IMR-90 (cell line): ENCODE measurements around the gene PTPRN2. TPM values are rescaled to one million over a fixed set of nuclear protein-coding genes. Genes with fewer than 3 reads are reported as not detected.

ENCODE experiments used
- ATAC-seq: fragments of 200-7000 bp; cut with Tn5 transposase; 2 replicates; pipeline ENCODE4 v1.9.1; 2020; ENCODE audit warnings: low read depth, mild to moderate bottlenecking, moderate library complexity
- BruUV-seq: library from RNA; stranded (reverse); fragments of 400-500 nt; replicated peaks from 2 replicates; lab custom pipeline; 2021; lab: Mats Ljungman, UMichigan
- CTCF ChIA-PET: fragments of 300-600 bp; formaldehyde crosslinking; extraction: SDS; loops from one replicate; lab custom pipeline; 2021; ENCODE audit warnings: antibody characterized with exemption; lab: Yijun Ruan, JAX
- POLR2A ChIA-PET: fragments of 300-600 bp; sonication (Branson Sonifier 250); formaldehyde crosslinking; loops from one replicate; lab custom pipeline; 2022; ENCODE audit warnings: antibody characterized with exemption; ENCODE audit not compliant: unreplicated experiment; lab: Charles Lee
- DNase-seq: peaks from one replicate; pipeline ENCODE4 v3.0.0; 2013
- H2AFZ ChIP-seq: replicated peaks from 2 replicates; pipeline ENCODE3; 2013; ENCODE audit warnings: low read length, mild to moderate bottlenecking; ENCODE audit not compliant: poor library complexity
- H2AK5ac ChIP-seq: 2 replicates; pipeline ENCODE4 v1.6.1; 2013; ENCODE audit warnings: low read depth, low read length, inconsistent platforms
- H2AK9ac ChIP-seq: replicated peaks from 2 replicates; pipeline ENCODE3; 2013; ENCODE audit warnings: mild to moderate bottlenecking, low read depth, low read length, moderate library complexity; ENCODE audit not compliant: poor library complexity
- H2BK120ac ChIP-seq: 2 replicates; pipeline ENCODE4 v1.6.1; 2013; ENCODE audit warnings: low read depth, low read length, inconsistent platforms
- H2BK15ac ChIP-seq: 3 replicates; pipeline ENCODE4 v1.6.1; 2013; ENCODE audit warnings: low read depth, low read length, inconsistent platforms
- H2BK20ac ChIP-seq: 2 replicates; pipeline ENCODE4 v1.6.1; 2013; ENCODE audit warnings: low read depth, mild to moderate bottlenecking, inconsistent platforms, low read length, moderate library complexity
- H2BK5ac ChIP-seq: 2 replicates; pipeline ENCODE4 v1.6.1; 2013; ENCODE audit warnings: mild to moderate bottlenecking, low read depth, low read length, inconsistent platforms; ENCODE audit not compliant: poor library complexity, severe bottlenecking
- H3K14ac ChIP-seq: replicated peaks from 2 replicates; pipeline ENCODE4 v1.6.1; 2013; ENCODE audit warnings: low read depth, low read length, inconsistent platforms
- H3K18ac ChIP-seq: 2 replicates; pipeline ENCODE4 v1.6.1; 2013; ENCODE audit warnings: low read depth, low read length, control low read depth
- H3K23ac ChIP-seq: 2 replicates; pipeline ENCODE4 v1.6.1; 2013; ENCODE audit warnings: low read depth, low read length, inconsistent platforms
- H3K27ac ChIP-seq: 2 replicates; pipeline ENCODE4 v1.5.1; 2013; ENCODE audit warnings: mild to moderate bottlenecking, control low read depth, low read length; ENCODE audit not compliant: insufficient read depth
- H3K27me3 ChIP-seq: 2 replicates; pipeline ENCODE4 v1.6.1; 2013; ENCODE audit warnings: low read length; ENCODE audit not compliant: control insufficient read depth, insufficient read depth
- H3K36me3 ChIP-seq: 2 replicates; pipeline ENCODE4 v1.6.1; 2013; ENCODE audit warnings: low read length, mixed read lengths; ENCODE audit not compliant: control insufficient read depth, insufficient read depth
- H3K4ac ChIP-seq: 2 replicates; pipeline ENCODE4 v1.6.1; 2013; ENCODE audit warnings: low read depth, low read length, inconsistent platforms
- H3K4me1 ChIP-seq: 2 replicates; pipeline ENCODE4 v1.6.1; 2013; ENCODE audit warnings: low read length, mixed read lengths; ENCODE audit not compliant: control insufficient read depth, insufficient read depth
- H3K4me2 ChIP-seq: 2 replicates; pipeline ENCODE4 v1.6.1; 2013; ENCODE audit warnings: low read depth, mild to moderate bottlenecking, control low read depth, low read length, moderate library complexity
- H3K4me3 ChIP-seq: 2 replicates; pipeline ENCODE4 v1.5.1; 2013; ENCODE audit warnings: low read depth, mild to moderate bottlenecking, control low read depth, low read length, moderate library complexity; ENCODE audit not compliant: insufficient read depth
- H3K56ac ChIP-seq: 2 replicates; pipeline ENCODE4 v1.6.1; 2013; ENCODE audit warnings: low read length, inconsistent platforms; ENCODE audit not compliant: insufficient read depth; ENCODE audit errors: extremely low read depth
- H3K79me1 ChIP-seq, 2 experiments: 2 replicates each; pipeline ENCODE4 v1.6.1; 2013; ENCODE audit warnings: low read length in 2 of 2, inconsistent platforms in 1 of 2, low read depth in 1 of 2
- H3K9ac ChIP-seq: 2 replicates; pipeline ENCODE4 v1.6.1; 2013; ENCODE audit warnings: low read depth, low read length, control low read depth
- H3K9me1 ChIP-seq: 2 replicates; pipeline ENCODE4 v1.6.1; 2013; ENCODE audit warnings: low read length, inconsistent platforms; ENCODE audit not compliant: insufficient read depth
- H3K9me3 ChIP-seq: 2 replicates; pipeline ENCODE4 v1.6.1; 2013; ENCODE audit warnings: low read length; ENCODE audit not compliant: control insufficient read depth, insufficient read depth
- H4K20me1 ChIP-seq: 2 replicates; pipeline ENCODE4 v1.6.1; 2013; ENCODE audit warnings: low read length, inconsistent platforms; ENCODE audit not compliant: insufficient read depth
- H4K5ac ChIP-seq: 2 replicates; pipeline ENCODE4 v1.6.1; 2013; ENCODE audit warnings: mild to moderate bottlenecking, low read depth, low read length, control low read depth
- H4K8ac ChIP-seq, 2 experiments: 2 replicates each; pipeline ENCODE4 v1.6.1; 2013; ENCODE audit warnings: low read depth in 2 of 2, low read length in 2 of 2, control low read depth in 1 of 2, inconsistent platforms in 1 of 2
- H4K91ac ChIP-seq: 2 replicates; pipeline ENCODE4 v1.6.1; 2013; ENCODE audit warnings: low read depth, low read length, inconsistent platforms; ENCODE audit not compliant: insufficient read depth
- BHLHE40 ChIP-seq: fragments of 150-350 bp; IDR thresholded peaks from 2 replicates; pipeline ENCODE4 v1.6.1; 2016; ENCODE audit warnings: mild to moderate bottlenecking, low read depth, low read length
- CEBPB ChIP-seq: IDR thresholded peaks from 2 replicates; pipeline ENCODE4 v1.6.1; 2012; ENCODE audit warnings: low read depth, low read length, improper control_type of control experiment
- CHD1 ChIP-seq: IDR thresholded peaks from 2 replicates; pipeline ENCODE4 v1.6.1; 2012; ENCODE audit warnings: low read depth, low read length, improper control_type of control experiment
- FOS ChIP-seq: fragments of 150-350 bp; IDR thresholded peaks from 2 replicates; pipeline ENCODE4 v1.6.1; 2016; ENCODE audit warnings: low read depth, low read length
- MAFK ChIP-seq: IDR thresholded peaks from 2 replicates; pipeline ENCODE4 v1.6.1; 2012; ENCODE audit warnings: low read depth, low read length, improper control_type of control experiment
- MAZ ChIP-seq: IDR thresholded peaks from 2 replicates; pipeline ENCODE4 v1.6.1; 2012; ENCODE audit warnings: low read depth, mild to moderate bottlenecking, low read length, improper control_type of control experiment, moderate library complexity, borderline replicate concordance
- MXI1 ChIP-seq: IDR thresholded peaks from 2 replicates; pipeline ENCODE4 v1.6.1; 2012; ENCODE audit warnings: low read depth, mild to moderate bottlenecking, low read length, moderate library complexity, borderline replicate concordance
- NFE2L2 ChIP-seq: fragments of 150-350 bp; IDR thresholded peaks from 2 replicates; pipeline ENCODE4 v1.6.1; 2016; ENCODE audit warnings: low read depth, mild to moderate bottlenecking, low read length
- POLR2A ChIP-seq: IDR thresholded peaks from 2 replicates; pipeline ENCODE4 v1.6.1; 2012; ENCODE audit warnings: mild to moderate bottlenecking, low read depth, low read length
- RAD21 ChIP-seq: IDR thresholded peaks from 2 replicates; pipeline ENCODE4 v1.6.1; 2012; ENCODE audit warnings: low read length, improper control_type of control experiment
- RCOR1 ChIP-seq: IDR thresholded peaks from 2 replicates; pipeline ENCODE4 v1.6.1; 2012; ENCODE audit warnings: mild to moderate bottlenecking, low read length, improper control_type of control experiment; ENCODE audit not compliant: insufficient replicate concordance
- RFX5 ChIP-seq: IDR thresholded peaks from 2 replicates; pipeline ENCODE4 v1.8.0; 2012; ENCODE audit warnings: low read depth, mild to moderate bottlenecking, low read length, moderate library complexity
- SMC3 ChIP-seq: fragments of 150-350 bp; IDR thresholded peaks from 2 replicates; pipeline ENCODE4 v1.6.1; 2016; ENCODE audit warnings: low read depth, mild to moderate bottlenecking, antibody characterized with exemption, low read length, moderate library complexity
- WGBS, 2 experiments: methylation state at CpG; one replicate each; pipeline versions ENCODE4 v1.1.5 to v1.1.7; 2013; ENCODE audit warnings: missing lambda C conversion rate in 2 of 2; ENCODE audit not compliant: insufficient read length in 1 of 2; ENCODE audit errors: extremely low coverage in 2 of 2; 5-methylcytosine and 5-hydroxymethylcytosine counted together
- dilution Hi-C: fragments of 300-500 bp; cut with HindIII; formaldehyde crosslinking; loops from one replicate; pipeline ENCODE4 v1.14.3; 2018; ENCODE audit warnings: low sequenced_read_pairs; ENCODE audit not compliant: unreplicated experiment
- in situ Hi-C: fragments of 300-500 bp; cut with MboI; formaldehyde crosslinking; loops from 3 replicates; pipeline ENCODE4 v1.14.3; 2019; ENCODE audit warnings: low sequenced_read_pairs, inconsistent platforms, mixed read lengths
- intact Hi-C: fragments of 100-400 bp; cut with micrococcal nuclease; formaldehyde crosslinking; loops from 2 replicates; pipeline ENCODE4 v1.10.0; 2022
- polyA plus RNA-seq, 3 experiments: library from polyadenylated mRNA; depleted of rRNA; stranded (reverse); fragments of >200 nt; gene quantifications; 2 replicates each; pipeline ENCODE4 v1.2.3, GENCODE V29; 2012; ENCODE audit warnings: low replicate concordance in 1 of 3
- total RNA-seq: library from RNA; depleted of rRNA; stranded (reverse); fragments of >200 nt; gene quantifications from 2 replicates; pipeline ENCODE4 v1.2.3, GENCODE V29; 2012
- TF ChIP-seq, protein P1 (sequence below): fragments of 150-350 bp; IDR thresholded peaks from 2 replicates; pipeline ENCODE4 v1.6.1; 2016; ENCODE audit warnings: low read depth, mild to moderate bottlenecking, low read length, moderate library complexity, borderline replicate concordance
- TF ChIP-seq, protein P2 (sequence below): conservative IDR thresholded peaks from 2 replicates; pipeline ENCODE4 v1.5.1; 2012; ENCODE audit warnings: mild to moderate bottlenecking, low read depth, low read length, improper control_type of control experiment
- TF ChIP-seq, protein P3 (sequence below): fragments of 150-350 bp; IDR thresholded peaks from 2 replicates; pipeline ENCODE4 v1.6.1; 2017; ENCODE audit warnings: mild to moderate bottlenecking, antibody characterized with exemption, low read length, low read depth

The PTPRN2 gene
- total and polyA plus RNA-seq, 2 of the 4 experiments (the other 2 are of a cell fraction): 0.03 TPM; not detected in 1

DNA sequence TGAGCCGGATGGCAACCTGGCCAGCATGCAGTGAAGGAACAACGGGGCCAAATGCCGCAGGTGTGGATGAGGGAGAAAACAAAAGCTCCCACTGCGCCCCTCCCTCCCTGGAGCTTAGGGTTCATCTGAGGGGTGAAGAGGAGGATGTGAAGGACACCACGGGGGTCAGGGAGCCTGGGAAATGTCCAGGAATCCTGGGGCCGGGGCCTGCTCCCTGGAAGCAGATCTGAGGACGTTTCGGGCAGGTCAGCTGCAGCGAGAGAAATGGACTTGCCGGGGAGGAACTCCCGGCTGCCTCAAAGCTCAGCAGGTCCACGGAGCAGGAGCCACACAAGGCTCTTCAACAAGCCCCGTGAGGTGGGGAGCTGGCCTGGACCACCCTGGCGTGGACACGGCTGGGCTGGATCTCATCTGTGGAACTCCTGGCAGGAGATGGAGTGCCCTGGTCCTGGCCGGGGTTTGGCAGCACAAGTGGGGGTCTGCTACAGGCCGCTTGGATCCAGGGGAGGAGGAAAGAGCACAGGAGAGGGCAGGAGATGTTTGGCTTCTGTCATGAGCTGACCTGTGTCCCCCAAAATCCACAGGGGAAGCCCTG lies 585.0 kb downstream of the PTPRN2 start:
- no peak overlapping the region for H3K56ac ChIP-seq
- H3K4ac ChIP-seq: no peak overlapping the region
- no peaks in the 10 kb centered on the region for H4K20me1 ChIP-seq
- TF ChIP-seq, protein P1, sequence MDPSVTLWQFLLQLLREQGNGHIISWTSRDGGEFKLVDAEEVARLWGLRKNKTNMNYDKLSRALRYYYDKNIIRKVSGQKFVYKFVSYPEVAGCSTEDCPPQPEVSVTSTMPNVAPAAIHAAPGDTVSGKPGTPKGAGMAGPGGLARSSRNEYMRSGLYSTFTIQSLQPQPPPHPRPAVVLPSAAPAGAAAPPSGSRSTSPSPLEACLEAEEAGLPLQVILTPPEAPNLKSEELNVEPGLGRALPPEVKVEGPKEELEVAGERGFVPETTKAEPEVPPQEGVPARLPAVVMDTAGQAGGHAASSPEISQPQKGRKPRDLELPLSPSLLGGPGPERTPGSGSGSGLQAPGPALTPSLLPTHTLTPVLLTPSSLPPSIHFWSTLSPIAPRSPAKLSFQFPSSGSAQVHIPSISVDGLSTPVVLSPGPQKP: no peak
- TF ChIP-seq NFE2L2: no peak
- no peak for TF ChIP-seq MAFK
- no peak for TF ChIP-seq MXI1
- TF ChIP-seq, protein P2, sequence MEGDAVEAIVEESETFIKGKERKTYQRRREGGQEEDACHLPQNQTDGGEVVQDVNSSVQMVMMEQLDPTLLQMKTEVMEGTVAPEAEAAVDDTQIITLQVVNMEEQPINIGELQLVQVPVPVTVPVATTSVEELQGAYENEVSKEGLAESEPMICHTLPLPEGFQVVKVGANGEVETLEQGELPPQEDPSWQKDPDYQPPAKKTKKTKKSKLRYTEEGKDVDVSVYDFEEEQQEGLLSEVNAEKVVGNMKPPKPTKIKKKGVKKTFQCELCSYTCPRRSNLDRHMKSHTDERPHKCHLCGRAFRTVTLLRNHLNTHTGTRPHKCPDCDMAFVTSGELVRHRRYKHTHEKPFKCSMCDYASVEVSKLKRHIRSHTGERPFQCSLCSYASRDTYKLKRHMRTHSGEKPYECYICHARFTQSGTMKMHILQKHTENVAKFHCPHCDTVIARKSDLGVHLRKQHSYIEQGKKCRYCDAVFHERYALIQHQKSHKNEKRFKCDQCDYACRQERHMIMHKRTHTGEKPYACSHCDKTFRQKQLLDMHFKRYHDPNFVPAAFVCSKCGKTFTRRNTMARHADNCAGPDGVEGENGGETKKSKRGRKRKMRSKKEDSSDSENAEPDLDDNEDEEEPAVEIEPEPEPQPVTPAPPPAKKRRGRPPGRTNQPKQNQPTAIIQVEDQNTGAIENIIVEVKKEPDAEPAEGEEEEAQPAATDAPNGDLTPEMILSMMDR: no peak
- TF ChIP-seq, protein P3, sequence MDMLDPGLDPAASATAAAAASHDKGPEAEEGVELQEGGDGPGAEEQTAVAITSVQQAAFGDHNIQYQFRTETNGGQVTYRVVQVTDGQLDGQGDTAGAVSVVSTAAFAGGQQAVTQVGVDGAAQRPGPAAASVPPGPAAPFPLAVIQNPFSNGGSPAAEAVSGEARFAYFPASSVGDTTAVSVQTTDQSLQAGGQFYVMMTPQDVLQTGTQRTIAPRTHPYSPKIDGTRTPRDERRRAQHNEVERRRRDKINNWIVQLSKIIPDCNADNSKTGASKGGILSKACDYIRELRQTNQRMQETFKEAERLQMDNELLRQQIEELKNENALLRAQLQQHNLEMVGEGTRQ: no peak
- TF ChIP-seq FOS: no peak
- no peak for TF ChIP-seq BHLHE40
- no peak for TF ChIP-seq CEBPB
- TF ChIP-seq RAD21: no peak
- TF ChIP-seq MAZ: no peak
- TF ChIP-seq POLR2A: no peak
- no peak for TF ChIP-seq RFX5
- TF ChIP-seq RCOR1: no peak
- TF ChIP-seq CHD1: no peak
- no peak for TF ChIP-seq SMC3
- H2AK9ac ChIP-seq: no peak overlapping the region
- H3K4me1 ChIP-seq: no peaks in the 10 kb centered on the region
- H3K9me3 ChIP-seq: peaks cover 46% of the 10 kb centered on the region
- no peak overlapping the region for H2BK15ac ChIP-seq
- no peaks in the 10 kb centered on the region for H3K79me1 ChIP-seq
- in situ Hi-C loops: no loop called here
- H2AK5ac ChIP-seq: no peak overlapping the region
- no peak overlapping the region for H3K14ac ChIP-seq
- H2BK5ac ChIP-seq: no peak overlapping the region
- H2BK20ac ChIP-seq: no peak overlapping the region
- H3K36me3 ChIP-seq: no peaks in the 10 kb centered on the region
- no peak overlapping the region for H2BK120ac ChIP-seq
- H4K5ac ChIP-seq: no peak overlapping the region
- CTCF ChIA-PET: no interaction called here
- no TSS peak for BruUV-seq
- no peak overlapping the region for H3K4me3 ChIP-seq
- H2AFZ ChIP-seq: no peak overlapping the region
- no peak overlapping the region for H3K23ac ChIP-seq
- no peak for DNase-seq
- POLR2A ChIA-PET: no interaction called here
- H3K4me2 ChIP-seq: no peak overlapping the region
- H4K8ac ChIP-seq: no peak overlapping the region
- no peak overlapping the region for H4K91ac ChIP-seq
- intact Hi-C loops: no loop called here
- 76% methylated on average over 12 of the region's 17 CpGs; no CpG with 5 or more reads in 1 of the 2 experiments for WGBS, 2 experiments
- dilution Hi-C loops: no loop called here
- H3K27ac ChIP-seq: no peak overlapping the region
- H3K9me1 ChIP-seq: no peaks in the 10 kb centered on the region
- H3K27me3 ChIP-seq: no peaks in the 10 kb centered on the region
- H3K9ac ChIP-seq: no peak overlapping the region
- ATAC-seq: no peak
- H3K18ac ChIP-seq: no peak overlapping the region
